ENCODE measurements around the gene EFCAB9.
"Not testable (repeated sequence)": the region's sequence is repeated elsewhere in the genome, so short reads cannot be mapped to it uniquely, and the experiment has no call there.

EFCAB9 gene

GRCh38 chr5:172193872-172194271 lies at the start of gene EFCAB9:
Gene EFCAB9 (plus strand): TSS chr5:172194172. CDS start chr5:172194173, 1 bp downstream.
- DNase-seq: no peak

GRCh38 chr5:172144291-172144815 lies 49.6 kb upstream of the EFCAB9 start:
- DNase-seq: no peak

- DNase-seq: no peak
Observed at GRCh38 chr5:172144931-172145869, 48.8 kb upstream of the EFCAB9 start.

- no peak for DNase-seq
Observed at GRCh38 chr5:172145870-172146747, 47.9 kb upstream of the EFCAB9 start.

DNA sequence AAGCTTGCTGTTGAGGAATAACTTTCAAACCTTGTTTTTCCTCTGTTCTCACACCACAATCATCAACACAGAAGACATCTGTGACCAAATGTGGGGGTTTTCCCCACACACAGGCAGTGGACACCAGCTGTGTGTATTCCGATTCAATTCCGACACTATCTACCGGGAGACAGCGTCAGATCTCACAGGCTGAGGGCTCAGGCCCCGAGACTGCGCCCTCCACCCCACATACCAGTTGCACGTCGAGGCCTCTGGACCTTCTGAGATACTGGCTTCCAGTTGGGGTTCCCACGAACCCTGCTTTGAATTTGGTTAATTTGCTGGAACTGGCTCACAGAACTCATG lies 47.3 kb upstream of the EFCAB9 start:
- DNase-seq: no peak

- no peak for DNase-seq
Observed at GRCh38 chr5:172147857-172148256, 46.1 kb upstream of the EFCAB9 start.

DNA sequence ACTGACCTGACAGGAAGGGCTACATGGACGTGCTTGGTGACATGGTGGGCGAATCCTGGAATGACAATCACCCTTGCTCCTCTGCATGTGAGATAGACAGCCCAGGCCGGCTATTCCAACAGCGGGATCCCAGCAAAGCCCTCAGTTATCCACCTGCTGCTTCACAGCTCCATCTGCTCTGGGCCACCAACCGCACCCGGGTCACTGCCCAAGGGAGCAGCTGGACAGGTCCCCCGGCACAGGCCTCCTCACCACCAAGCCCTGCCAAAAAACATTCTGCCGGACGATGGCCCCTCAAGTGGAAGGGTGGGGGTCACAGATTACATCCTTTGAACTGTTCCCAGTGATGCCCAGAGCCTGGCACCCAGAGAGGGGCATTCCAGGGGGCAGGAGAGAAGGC lies 45.6 kb upstream of the EFCAB9 start:
- DNase-seq: no peak

- DNase-seq: no peak
Observed at GRCh38 chr5:172149073-172149472, 44.9 kb upstream of the EFCAB9 start.

DNA sequence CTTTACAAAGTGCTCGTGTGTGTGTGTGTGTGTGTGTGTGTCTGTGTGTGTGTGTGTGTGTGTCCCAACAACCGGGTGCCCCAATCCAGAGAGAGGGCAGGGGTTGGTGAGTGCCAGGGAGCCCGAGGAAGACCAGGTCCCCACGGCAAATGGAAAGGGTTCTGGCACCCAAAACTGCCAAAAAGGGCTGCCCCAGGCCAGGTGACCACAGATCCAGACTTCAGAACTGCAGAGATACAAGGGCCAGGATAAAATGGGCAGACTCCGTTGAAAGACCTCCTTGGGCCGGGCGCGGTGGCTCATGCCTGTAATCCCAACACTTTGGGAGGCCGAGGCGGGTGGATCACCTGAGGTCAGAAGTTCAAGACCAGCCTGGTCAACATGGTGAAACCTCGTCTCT lies 44.5 kb upstream of the EFCAB9 start:
- not testable (repeated sequence) for DNase-seq

- DNase-seq: peak; percentile 53 to 81
Observed at GRCh38 chr5:172150514-172151425, 43.2 kb upstream of the EFCAB9 start.

- DNase-seq: no peak
Observed at GRCh38 chr5:172151661-172152210, 42.2 kb upstream of the EFCAB9 start.

GRCh38 chr5:172153695-172154094 lies 40.3 kb upstream of the EFCAB9 start:
- DNase-seq: no peak

DNA sequence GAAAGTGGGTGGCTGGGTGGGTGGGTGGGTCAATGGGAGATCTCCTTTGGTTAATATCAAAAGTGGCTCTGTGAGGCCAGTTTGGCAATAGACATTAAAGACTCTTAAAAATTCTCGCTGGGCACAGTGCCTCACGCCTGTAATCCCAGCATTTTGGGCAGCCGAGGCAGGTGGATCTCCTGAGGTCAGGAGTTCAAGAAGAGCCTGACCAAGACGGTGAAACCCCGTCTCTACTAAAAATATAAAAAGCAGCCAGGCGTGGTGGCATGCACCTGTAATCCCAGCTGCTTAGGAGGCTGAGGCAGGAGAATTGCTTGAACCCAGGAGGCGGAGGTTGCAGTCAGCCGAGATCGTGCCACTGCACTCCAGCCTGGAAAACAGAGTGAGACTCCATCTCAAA lies 38.9 kb upstream of the EFCAB9 start:
- not testable (repeated sequence) for DNase-seq

DNA sequence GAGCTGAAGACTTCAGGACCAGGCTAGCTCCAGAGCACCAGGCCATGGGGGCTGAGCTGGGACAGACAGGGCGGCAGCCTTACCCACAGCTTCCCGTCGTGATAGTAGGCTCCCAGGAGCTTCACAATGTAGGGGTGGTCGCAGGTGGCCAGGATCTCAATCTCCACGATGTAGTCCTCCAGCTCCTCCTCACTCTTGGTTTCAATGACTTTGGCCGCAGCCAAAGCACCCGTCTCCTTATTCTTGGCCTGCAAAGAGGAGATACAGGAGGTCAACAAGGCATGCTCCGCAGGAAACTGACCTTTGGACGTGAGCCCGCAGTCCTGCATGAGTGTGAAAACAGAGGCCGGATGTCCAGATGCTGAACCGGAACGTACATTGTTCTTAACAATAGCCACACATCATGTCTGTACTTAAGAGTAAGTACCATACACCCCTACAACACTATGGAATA lies 37.4 kb upstream of the EFCAB9 start:
- no peak for DNase-seq

- no peak for DNase-seq
Observed at GRCh38 chr5:172159016-172159415, 35.0 kb upstream of the EFCAB9 start.

DNA sequence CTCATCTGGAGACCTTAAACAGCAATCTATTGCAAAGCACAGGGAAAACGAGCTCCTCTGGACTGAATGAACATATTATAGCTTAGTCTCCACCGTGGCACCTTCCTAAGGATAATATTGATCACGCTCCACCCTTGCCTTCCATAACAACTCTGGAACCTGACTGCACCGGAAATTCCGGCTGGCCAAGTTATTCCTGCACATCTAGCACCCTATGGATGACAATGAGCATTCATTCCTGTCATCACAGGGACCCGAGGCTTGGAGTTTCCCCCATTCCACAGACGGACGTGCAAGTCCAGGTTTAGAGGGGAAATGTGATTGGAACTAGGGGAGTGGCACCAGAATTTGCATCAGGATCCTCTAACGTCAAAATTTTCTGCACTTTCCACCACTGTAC lies 33.5 kb upstream of the EFCAB9 start:
- DNase-seq: no peak

DNA sequence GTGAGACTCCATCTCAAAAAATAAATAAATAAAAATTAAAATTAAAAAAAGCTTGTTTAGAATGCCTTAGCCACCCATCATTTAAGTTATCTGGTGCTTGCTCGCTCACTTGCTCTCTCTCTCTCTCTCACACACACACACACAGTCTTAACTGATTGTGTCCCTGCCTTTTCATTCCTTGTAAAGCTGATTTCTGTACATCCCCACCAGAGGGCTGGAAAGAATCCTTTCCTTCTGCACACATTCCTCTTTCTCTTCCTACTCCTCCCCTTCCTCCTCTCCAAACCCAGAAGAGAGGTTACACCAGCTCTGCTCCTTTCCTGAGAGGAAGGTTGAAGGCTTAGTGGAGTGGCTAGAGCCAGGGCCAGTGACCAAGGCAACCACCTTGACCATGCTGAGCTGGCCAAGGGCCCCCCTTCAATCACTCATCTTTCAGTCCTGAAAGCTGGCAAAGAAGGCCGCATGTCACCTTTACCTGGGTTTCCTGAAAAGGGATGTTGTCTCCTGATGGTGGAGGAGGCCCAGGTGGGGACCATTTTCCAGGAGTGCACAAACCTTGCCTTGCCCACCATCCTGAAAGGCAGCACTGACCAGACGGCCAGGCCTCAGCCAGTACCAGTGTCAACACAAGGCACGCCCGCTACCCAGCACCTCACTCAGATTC lies 31.5 kb upstream of the EFCAB9 start:
- DNase-seq: no peak

- DNase-seq: no peak
Observed at GRCh38 chr5:172162987-172163343, 31.0 kb upstream of the EFCAB9 start.

DNA sequence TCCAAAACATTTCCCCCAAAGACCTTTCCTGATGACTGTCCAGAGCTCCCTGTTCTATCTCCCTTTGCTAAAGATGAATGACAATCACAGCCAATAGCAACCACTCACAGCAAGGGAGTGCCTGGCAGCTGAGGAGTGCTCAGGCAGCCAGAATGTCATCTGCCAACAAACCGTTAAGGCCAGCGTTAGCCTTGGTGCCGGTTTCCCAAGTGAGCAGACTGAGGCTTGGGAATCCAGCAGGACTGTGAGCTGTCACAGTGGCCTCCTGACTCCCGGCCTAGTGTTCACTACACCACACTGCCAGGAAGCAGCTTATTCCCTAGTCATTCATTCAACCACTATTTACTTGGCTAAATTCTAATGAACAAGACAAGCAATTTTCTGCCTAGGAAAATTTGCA lies 30.6 kb upstream of the EFCAB9 start:
- no peak for DNase-seq

GRCh38 chr5:172164769-172165212 lies 29.2 kb upstream of the EFCAB9 start:
- no peak for DNase-seq

DNA sequence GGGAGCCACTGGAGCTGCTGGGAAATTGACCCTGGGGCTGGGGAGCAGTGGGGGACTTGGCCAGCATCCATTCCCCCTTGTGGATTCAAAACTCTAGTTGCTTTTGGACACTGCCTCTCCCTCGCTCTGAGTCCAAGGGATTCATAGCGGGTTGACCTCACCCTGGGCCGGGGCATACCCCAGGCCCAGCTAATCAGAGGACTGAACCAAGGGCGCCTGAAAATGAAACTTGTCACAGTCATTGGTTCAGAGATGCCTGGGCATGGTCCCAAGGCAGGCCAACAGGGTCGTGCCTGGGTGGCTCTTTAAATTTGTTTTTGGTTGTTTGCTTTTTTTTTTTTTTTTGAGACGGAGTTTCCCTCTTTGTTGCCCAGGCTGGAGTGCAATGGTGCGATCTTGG lies 28.5 kb upstream of the EFCAB9 start:
- no peak for DNase-seq

Measured in bone marrow (tissue), 2 donors.